CD4-positive, CD25-positive, alpha-beta regulatory T cell (primary cell): ENCODE measurements around the gene SORCS2. TPM values are rescaled to one million over a fixed set of nuclear protein-coding genes. Genes with fewer than 3 reads are reported as not detected.

Experiments
- ATAC-seq, 2 donors: fragments of 150-1000 bp; cut with Tn5 transposase; one replicate each; pipeline ENCODE4 v1.10.0; 2021; ENCODE audit warnings: low read depth in 2 of 2, moderate number of reproducible peaks in 2 of 2, moderate library complexity in 1 of 2
- DNase-seq, 3 donors: peaks; one replicate each; pipeline versions ENCODE4 v3.0.0 to v3.0.0-alpha.2; 2012 to 2022; ENCODE audit warnings: mixed read lengths in 1 of 3
- H3K27ac ChIP-seq: one replicate; pipeline ENCODE4 v1.7.0; 2013; ENCODE audit warnings: mild to moderate bottlenecking, low read length; ENCODE audit not compliant: insufficient read depth, poor library complexity, severe bottlenecking
- H3K27me3 ChIP-seq: one replicate; pipeline ENCODE4 v1.7.0; 2013; ENCODE audit warnings: low read length; ENCODE audit not compliant: control insufficient read depth, insufficient read depth
- H3K36me3 ChIP-seq: one replicate; pipeline ENCODE4 v1.7.0; 2013; ENCODE audit warnings: mild to moderate bottlenecking, low read length, moderate library complexity; ENCODE audit not compliant: control insufficient read depth, insufficient read depth
- H3K4me1 ChIP-seq: 2 replicates; pipeline ENCODE4 v1.7.0; 2013; ENCODE audit warnings: mild to moderate bottlenecking, low read length; ENCODE audit not compliant: insufficient read depth, control insufficient read depth, poor library complexity, severe bottlenecking
- H3K4me3 ChIP-seq: one replicate; pipeline ENCODE4 v1.7.0; 2013; ENCODE audit warnings: low read depth, mild to moderate bottlenecking, low read length, moderate library complexity
- H3K9me3 ChIP-seq, 2 experiments: 1 replicate in 1 of 2; 2 replicates in 1 of 2; pipeline ENCODE4 v1.7.0; 2013; ENCODE audit warnings: low read length in 2 of 2, mild to moderate bottlenecking in 1 of 2, moderate library complexity in 1 of 2; ENCODE audit not compliant: control insufficient read depth in 2 of 2
- H3K27ac Mint-ChIP-seq, 3 donors: one replicate each; pipeline ENCODE4 v1.8.0; 2020 to 2022; ENCODE audit warnings: mild to moderate bottlenecking in 3 of 3, mixed read lengths in 3 of 3, moderate library complexity in 2 of 3
- H3K27me3 Mint-ChIP-seq: one replicate; pipeline ENCODE4 v1.8.0; 2022; ENCODE audit warnings: mild to moderate bottlenecking, mixed read lengths
- H3K36me3 Mint-ChIP-seq: one replicate; pipeline ENCODE4 v1.8.0; 2020; ENCODE audit warnings: mixed read lengths
- H3K4me1 Mint-ChIP-seq, 4 donors: one replicate each; pipeline ENCODE4 v1.8.0; 2020 to 2022; ENCODE audit warnings: mixed read lengths in 4 of 4, mild to moderate bottlenecking in 1 of 4
- H3K4me3 Mint-ChIP-seq, 4 donors: one replicate each; pipeline ENCODE4 v1.8.0; 2020 to 2022; ENCODE audit warnings: mild to moderate bottlenecking in 4 of 4, mixed read lengths in 4 of 4, moderate library complexity in 3 of 4
- H3K9me3 Mint-ChIP-seq, 7 donors: one replicate each; pipeline ENCODE4 v1.8.0; 2020 to 2022; ENCODE audit warnings: mixed read lengths in 7 of 7, mild to moderate bottlenecking in 3 of 7, moderate library complexity in 2 of 7
- polyA plus RNA-seq, 4 donors: library from polyadenylated mRNA; unstranded; fragments of 300-500 nt; fragmentation: Illumina TruSeq; gene quantifications; one replicate each; pipeline ENCODE4 v1.2.3, GENCODE V29; 2021
- total RNA-seq: library from RNA; stranded (reverse); gene quantifications from one replicate; pipeline ENCODE4 v1.2.3, GENCODE V29; 2022

Gene SORCS2
- total and polyA plus RNA-seq, 5 donors from 2014 or later, result not detected

GRCh38 chr4:7323872-7324650, 131.7 kb downstream of the SORCS2 start:
- ATAC-seq (no peak), DNase-seq (no peak)
- H3K27ac Mint-ChIP-seq, result no peak overlapping the region
- no peak overlapping the region for H3K4me3 Mint-ChIP-seq
- Histone ChIP-seq H3K4me1 (no peaks in the 10 kb centered on the region), H3K4me3 (no peak overlapping the region), H3K36me3 (no peaks in the 10 kb centered on the region), H3K27ac (no peak overlapping the region), H3K9me3 (peaks cover 2 to 7% of the 10 kb centered on the region in 2 experiments), H3K27me3 (no peaks in the 10 kb centered on the region)
- no peaks in the 10 kb centered on the region for H3K36me3 Mint-ChIP-seq
- peaks cover 0 to 13% (median 0%) of the 10 kb centered on the region in 7 donors for H3K9me3 Mint-ChIP-seq
- no peaks in the 10 kb centered on the region for H3K27me3 Mint-ChIP-seq
- H3K4me1 Mint-ChIP-seq, result peaks cover 0 to 2% (median 0%) of the 10 kb centered on the region in 4 donors

- no peak for ATAC-seq
- peaks cover 0 to 2% (median 0%) of the 10 kb centered on the region in 4 donors for H3K4me1 Mint-ChIP-seq
- H3K4me1 ChIP-seq, result no peaks in the 10 kb centered on the region
- no peak for DNase-seq
- H3K4me3 ChIP-seq, result no peak overlapping the region
- no peak overlapping the region for H3K27ac ChIP-seq
- H3K36me3 ChIP-seq, result no peaks in the 10 kb centered on the region
- no peaks in the 10 kb centered on the region for H3K27me3 Mint-ChIP-seq
- no peaks in the 10 kb centered on the region for H3K36me3 Mint-ChIP-seq
- no peak overlapping the region for H3K27ac Mint-ChIP-seq
- H3K9me3 Mint-ChIP-seq, result peaks cover 0 to 8% (median 0%) of the 10 kb centered on the region in 7 donors
- no peaks in the 10 kb centered on the region for H3K27me3 ChIP-seq
- H3K9me3 ChIP-seq, result peaks cover 0 to 1% of the 10 kb centered on the region in 2 experiments
- no peak overlapping the region for H3K4me3 Mint-ChIP-seq
Measured at GRCh38 chr4:7324651-7325121, 132.3 kb downstream of the SORCS2 start.

DNA sequence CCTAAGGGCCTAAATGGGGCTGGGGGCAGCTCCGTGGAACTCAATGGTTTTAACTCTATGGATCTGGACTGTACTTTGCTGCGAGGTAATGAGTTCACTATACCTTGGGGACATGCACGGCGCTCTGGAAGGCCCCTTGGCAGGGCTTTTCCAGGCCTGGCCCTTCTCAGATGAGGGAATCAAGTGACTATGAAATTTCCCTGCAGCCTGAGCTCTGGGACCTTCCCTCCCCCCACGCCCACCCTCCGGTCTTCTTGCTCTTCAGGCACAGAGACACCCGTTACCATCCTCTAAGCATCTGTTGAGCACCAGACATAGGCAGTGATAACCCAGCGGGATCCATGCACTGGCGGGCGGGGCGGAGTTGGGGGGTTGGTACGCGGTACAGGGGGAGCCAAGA, 133.2 kb downstream of the SORCS2 start:
- Histone ChIP-seq H3K4me1 (no peaks in the 10 kb centered on the region), H3K27me3 (no peaks in the 10 kb centered on the region), H3K9me3 (no peaks in the 10 kb centered on the region), H3K36me3 (no peaks in the 10 kb centered on the region), H3K4me3 (no peak overlapping the region), H3K27ac (no peak overlapping the region)
- Mint-ChIP-seq H3K36me3 (no peaks in the 10 kb centered on the region), H3K4me3 (no peak overlapping the region), H3K9me3 (peaks cover 0 to 7% (median 0%) of the 10 kb centered on the region in 7 donors), H3K27ac (no peak overlapping the region), H3K4me1 (peaks cover 0 to 2% (median 0%) of the 10 kb centered on the region in 4 donors), H3K27me3 (no peaks in the 10 kb centered on the region)
- DNase-seq, result no peak
- no peak for ATAC-seq

DNA sequence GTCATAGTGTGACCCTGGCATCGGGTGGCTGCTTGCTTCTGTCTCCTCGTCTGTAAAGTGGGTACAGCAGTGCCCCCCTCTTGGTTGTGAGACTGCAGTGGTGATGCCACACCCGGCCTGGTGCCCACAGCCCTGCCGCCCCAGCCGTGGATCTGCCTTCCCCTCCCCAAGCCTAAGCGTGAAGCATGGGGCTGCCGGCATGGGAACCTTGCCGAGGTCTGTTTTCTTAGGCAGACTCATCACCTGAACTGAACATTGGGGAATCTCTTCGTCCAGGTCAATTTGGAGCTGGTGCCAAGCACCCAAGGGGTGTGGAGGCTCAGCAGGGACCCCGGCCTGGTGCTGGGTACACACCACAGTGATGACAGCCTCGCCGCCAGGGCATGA, 134.0 kb downstream of the SORCS2 start:
- no peaks in the 10 kb centered on the region for H3K27me3 ChIP-seq
- Mint-ChIP-seq H3K27ac (no peak overlapping the region), H3K36me3 (no peaks in the 10 kb centered on the region), H3K9me3 (peaks cover 0 to 2% (median 0%) of the 10 kb centered on the region in 7 donors), H3K27me3 (no peaks in the 10 kb centered on the region), H3K4me1 (peaks cover 0 to 2% (median 0%) of the 10 kb centered on the region in 4 donors), H3K4me3 (no peak overlapping the region)
- no peak overlapping the region for H3K4me3 ChIP-seq
- H3K27ac ChIP-seq, result no peak overlapping the region
- DNase-seq (no peak), ATAC-seq (no peak)
- no peaks in the 10 kb centered on the region for H3K4me1 ChIP-seq
- no peaks in the 10 kb centered on the region for H3K36me3 ChIP-seq
- no peaks in the 10 kb centered on the region for H3K9me3 ChIP-seq

- H3K36me3 ChIP-seq, result no peaks in the 10 kb centered on the region
- Mint-ChIP-seq H3K27me3 (no peaks in the 10 kb centered on the region), H3K4me3 (no peak overlapping the region), H3K4me1 (peaks cover 0 to 2% (median 0%) of the 10 kb centered on the region in 4 donors), H3K27ac (no peak overlapping the region), H3K36me3 (no peaks in the 10 kb centered on the region), H3K9me3 (peaks cover 0 to 2% (median 0%) of the 10 kb centered on the region in 7 donors)
- H3K4me3 ChIP-seq, result no peak overlapping the region
- H3K4me1 ChIP-seq, result no peaks in the 10 kb centered on the region
- H3K27ac ChIP-seq, result no peak overlapping the region
- no peaks in the 10 kb centered on the region for H3K9me3 ChIP-seq
- H3K27me3 ChIP-seq, result no peaks in the 10 kb centered on the region
- ATAC-seq, result no peak
- no peak for DNase-seq
Measured at GRCh38 chr4:7326693-7327340, 134.5 kb downstream of the SORCS2 start.

GRCh38 chr4:7327341-7327885, 135.1 kb downstream of the SORCS2 start:
- Mint-ChIP-seq H3K27me3 (no peaks in the 10 kb centered on the region), H3K4me3 (no peak overlapping the region), H3K9me3 (peaks cover 0 to 2% (median 0%) of the 10 kb centered on the region in 7 donors), H3K27ac (no peak overlapping the region), H3K36me3 (no peaks in the 10 kb centered on the region), H3K4me1 (peaks cover 0 to 2% (median 0%) of the 10 kb centered on the region in 4 donors)
- ATAC-seq, result no peak
- Histone ChIP-seq H3K4me3 (no peak overlapping the region), H3K27ac (no peak overlapping the region), H3K27me3 (no peaks in the 10 kb centered on the region), H3K4me1 (no peaks in the 10 kb centered on the region), H3K9me3 (no peaks in the 10 kb centered on the region), H3K36me3 (no peaks in the 10 kb centered on the region)
- no peak for DNase-seq

DNA sequence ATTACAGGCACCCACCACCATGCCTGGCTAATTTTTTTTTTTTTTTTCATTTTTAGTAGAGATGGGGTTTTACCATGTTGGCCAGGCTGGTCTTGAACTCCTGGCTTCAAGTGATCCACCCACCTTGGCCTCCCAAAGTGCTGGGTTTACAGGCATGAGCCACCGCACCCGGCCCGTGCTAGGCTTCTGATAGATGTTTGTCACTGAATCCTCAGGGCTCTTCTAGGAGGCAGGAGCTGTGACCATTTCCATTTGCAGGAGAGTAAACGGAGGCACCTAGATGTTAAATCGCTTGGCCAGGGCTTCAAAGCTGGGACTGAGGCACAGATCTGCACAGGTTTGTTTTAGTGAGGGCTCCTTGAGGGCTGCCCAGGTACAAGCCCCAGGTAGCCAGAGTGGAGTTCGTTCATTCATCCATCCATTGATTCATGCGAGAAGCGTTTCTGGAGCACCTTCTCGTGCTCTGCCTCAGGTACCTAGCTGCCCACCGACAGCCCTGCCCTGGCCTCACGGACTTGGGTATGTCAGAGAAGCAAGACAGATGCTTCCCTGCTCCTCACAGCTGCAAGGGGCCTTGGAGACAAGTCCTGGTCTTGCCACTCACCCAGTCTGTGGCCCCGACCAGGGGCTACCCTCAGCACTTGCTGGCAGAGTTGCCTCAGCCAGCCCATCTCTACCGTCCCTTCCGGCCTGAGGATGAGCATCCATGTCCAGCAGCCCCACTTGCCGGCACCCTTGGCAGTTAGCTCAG, 136.0 kb downstream of the SORCS2 start:
- H3K27ac ChIP-seq, result no peak overlapping the region
- no peaks in the 10 kb centered on the region for H3K36me3 Mint-ChIP-seq
- ATAC-seq, result no peak
- H3K4me3 ChIP-seq, result no peak overlapping the region
- H3K9me3 ChIP-seq, result no peaks in the 10 kb centered on the region
- H3K27me3 ChIP-seq, result no peaks in the 10 kb centered on the region
- H3K4me1 Mint-ChIP-seq, result peaks cover 0 to 2% (median 0%) of the 10 kb centered on the region in 4 donors
- no peak overlapping the region for H3K27ac Mint-ChIP-seq
- H3K27me3 Mint-ChIP-seq, result no peaks in the 10 kb centered on the region
- DNase-seq, result no peak
- no peak overlapping the region for H3K4me3 Mint-ChIP-seq
- no peaks in the 10 kb centered on the region for H3K4me1 ChIP-seq
- H3K9me3 Mint-ChIP-seq, result peaks cover 0 to 2% (median 0%) of the 10 kb centered on the region in 7 donors
- no peaks in the 10 kb centered on the region for H3K36me3 ChIP-seq
